Liver (tissue), 9 donors: ENCODE data around the gene SH2D2A. TPM values are rescaled to one million over a fixed set of nuclear protein-coding genes. Genes with fewer than 3 reads are reported as not detected.

Experiments
- DNase-seq: peaks from one replicate; pipeline ENCODE4 v3.0.0-alpha.2; 2017; ENCODE audit warnings: low spot score
- H3K27ac ChIP-seq, 2 donors: one replicate each; pipeline ENCODE4 v1.7.0; 2013; ENCODE audit warnings: inconsistent platforms in 2 of 2, low read length in 2 of 2, control low read depth in 1 of 2, low read depth in 1 of 2, mild to moderate bottlenecking in 1 of 2
- H3K27me3 ChIP-seq, 4 donors: one replicate each; pipeline versions ENCODE4 v1.6.1 to v1.7.0; 2013; ENCODE audit warnings: low read length in 3 of 4, inconsistent platforms in 1 of 4, mild to moderate bottlenecking in 1 of 4, moderate library complexity in 1 of 4; ENCODE audit not compliant: control insufficient read depth in 4 of 4, insufficient read depth in 4 of 4
- H3K36me3 ChIP-seq, 4 donors: one replicate each; pipeline versions ENCODE4 v1.6.1 to v1.7.0; 2013; ENCODE audit warnings: low read length in 3 of 4, mild to moderate bottlenecking in 3 of 4, low read depth in 1 of 4, moderate library complexity in 1 of 4; ENCODE audit not compliant: control insufficient read depth in 4 of 4, insufficient read depth in 3 of 4
- H3K4me1 ChIP-seq, 4 donors: one replicate each; pipeline versions ENCODE4 v1.6.1 to v1.7.0; 2013; ENCODE audit warnings: low read length in 3 of 4, mild to moderate bottlenecking in 3 of 4, moderate library complexity in 1 of 4; ENCODE audit not compliant: control insufficient read depth in 4 of 4, insufficient read depth in 4 of 4
- H3K4me3 ChIP-seq, 3 donors: one replicate each; pipeline versions ENCODE4 v1.6.1 to v1.7.0; 2013; ENCODE audit warnings: low read length in 3 of 3, control low read depth in 1 of 3, low read depth in 1 of 3, mild to moderate bottlenecking in 1 of 3
- H3K9ac ChIP-seq, 2 donors: one replicate each; pipeline ENCODE4 v1.7.0; 2013; ENCODE audit warnings: low read length in 2 of 2, mild to moderate bottlenecking in 2 of 2, moderate library complexity in 2 of 2, control low read depth in 1 of 2, low read depth in 1 of 2
- H3K9me3 ChIP-seq, 4 donors: one replicate each; pipeline versions ENCODE4 v1.6.1 to v1.7.0; 2013; ENCODE audit warnings: low read length in 3 of 4; ENCODE audit not compliant: control insufficient read depth in 4 of 4
- ATF3 ChIP-seq: IDR thresholded peaks from 2 replicates; pipeline ENCODE4 v1.6.1; 2016; ENCODE audit warnings: antibody characterized with exemption
- CTCF ChIP-seq: fragments of 150-350 bp; IDR thresholded peaks from 2 replicates; pipeline ENCODE4 v1.5.1; 2017; ENCODE audit warnings: improper control_type of control experiment, low read depth, low read length; ENCODE audit not compliant: missing input control
- EGR1 ChIP-seq, 2 donors: IDR thresholded peaks; 2 replicates each; pipeline ENCODE4 v1.6.1; 2016 to 2018; ENCODE audit warnings: antibody characterized with exemption in 2 of 2, low read depth in 2 of 2
- FOXA1 ChIP-seq: IDR thresholded peaks from 2 replicates; pipeline ENCODE4 v1.6.1; 2016; ENCODE audit warnings: antibody characterized with exemption
- FOXA2 ChIP-seq: IDR thresholded peaks from 2 replicates; pipeline ENCODE4 v1.6.1; 2016; ENCODE audit warnings: antibody characterized with exemption
- GABPA ChIP-seq, 2 donors: IDR thresholded peaks in 1 of 2; conservative IDR thresholded peaks in 1 of 2; 2 replicates each; pipeline ENCODE4 v1.6.1; 2016; ENCODE audit warnings: antibody characterized with exemption in 2 of 2, mild to moderate bottlenecking in 1 of 2, moderate library complexity in 1 of 2
- HNF4A ChIP-seq, 2 donors: conservative IDR thresholded peaks; 2 replicates each; pipeline ENCODE4 v1.6.1; 2016; ENCODE audit warnings: antibody characterized with exemption in 2 of 2, mild to moderate bottlenecking in 2 of 2
- HNF4G ChIP-seq: IDR thresholded peaks from 2 replicates; pipeline ENCODE4 v1.6.1; 2016; ENCODE audit warnings: antibody characterized with exemption
- JUND ChIP-seq, 2 donors: IDR thresholded peaks; 2 replicates each; pipeline ENCODE4 v1.6.1; 2016; ENCODE audit warnings: antibody characterized with exemption in 2 of 2
- NR2F2 ChIP-seq: IDR thresholded peaks from 2 replicates; pipeline ENCODE4 v1.6.1; 2016; ENCODE audit warnings: antibody characterized with exemption
- RAD21 ChIP-seq, 2 donors: IDR thresholded peaks; 2 replicates each; pipeline ENCODE4 v1.6.1; 2016; ENCODE audit warnings: antibody characterized with exemption in 2 of 2, mild to moderate bottlenecking in 2 of 2
- REST ChIP-seq: IDR thresholded peaks from 2 replicates; pipeline ENCODE4 v1.6.1; 2016; ENCODE audit warnings: antibody characterized with exemption, mild to moderate bottlenecking
- RXRA ChIP-seq, 2 donors: IDR thresholded peaks; 2 replicates each; pipeline ENCODE4 v1.6.1; 2017 to 2018; ENCODE audit warnings: antibody characterized with exemption in 2 of 2, mild to moderate bottlenecking in 1 of 2
- SP1 ChIP-seq: IDR thresholded peaks from 2 replicates; pipeline ENCODE4 v1.6.1; 2018; ENCODE audit warnings: antibody characterized with exemption, mild to moderate bottlenecking
- TAF1 ChIP-seq: conservative IDR thresholded peaks from 2 replicates; pipeline ENCODE4 v1.6.1; 2016; ENCODE audit warnings: antibody characterized with exemption, mild to moderate bottlenecking
- YY1 ChIP-seq: IDR thresholded peaks from 2 replicates; pipeline ENCODE4 v1.6.1; 2016; ENCODE audit warnings: antibody characterized with exemption, mild to moderate bottlenecking
- WGBS: extraction: QIAGEN DNeasy Blood & Tissue Kit; methylation state at CpG from one replicate; pipeline ENCODE4 v1.1.7; 2013; 5-methylcytosine and 5-hydroxymethylcytosine counted together
- polyA plus RNA-seq, 2 donors: library from polyadenylated mRNA; stranded (reverse) in 1 of 2; unstranded in 1 of 2; fragments of 200-250 nt in 1 of 2; fragments of >200 nt in 1 of 2; fragmentation: Nextera tagmentation in 1 of 2; extraction: Ambion mirVana in 1 of 2; gene quantifications; one replicate each; pipeline versions ENCODE4 v1.2.1 to v1.2.3, GENCODE V29; 2013 to 2015
- total RNA-seq, 2 donors: library from RNA; depleted of rRNA; stranded (reverse); fragments of >200 nt; gene quantifications; one replicate each; pipeline ENCODE4 v1.2.3, GENCODE V29; 2014
- donor health status: healthy.
- donor health status: healthy.
- donor health status: healthy.
- donor health status: healthy.
- donor health status: healthy.

SH2D2A gene
- total and polyA plus RNA-seq, 4 donors = 0.14 to 0.38 (median 0.24) TPM

GRCh38 chr1:156828400-156829124 is 11.9 kb upstream of the SH2D2A start:
- DNase-seq = no peak
- Histone ChIP-seq H3K4me1 (no peaks in the 10 kb centered on the region), H3K9ac (no peak overlapping the region), H3K27ac (no peak overlapping the region), H3K27me3 (no peaks in the 10 kb centered on the region), H3K4me3 (no peak overlapping the region), H3K9me3 (no peaks in the 10 kb centered on the region), H3K36me3 (no peaks in the 10 kb centered on the region)
- no peak for TF ChIP-seq GABPA (IDR thresholded peaks at IDR 0.05 in 1 of 2, conservative IDR thresholded peaks at IDR 0.05 in 1 of 2)
- 81% methylated on average over 18 of the region's 18 CpGs for WGBS

GRCh38 chr1:156826630-156827029 is 10.0 kb upstream of the SH2D2A start:
- H3K27me3 ChIP-seq = peaks cover 0 to 2% (median 0%) of the 10 kb centered on the region in 4 donors
- H3K4me1 ChIP-seq = no peaks in the 10 kb centered on the region
- DNase-seq = no peak
- H3K9ac ChIP-seq = no peak overlapping the region
- H3K36me3 ChIP-seq = no peaks in the 10 kb centered on the region
- H3K27ac ChIP-seq = no peak overlapping the region
- TF ChIP-seq CTCF (no peak), YY1 (no peak), RAD21 (IDR thresholded peaks at IDR 0.05) (no peak), EGR1 (IDR thresholded peaks at IDR 0.05; ENCODE audit: low read depth in 2 of 2) (no peak), ATF3 (no peak), GABPA (IDR thresholded peaks at IDR 0.05 in 1 of 2, conservative IDR thresholded peaks at IDR 0.05 in 1 of 2) (no peak), HNF4A (conservative IDR thresholded peaks at IDR 0.05) (no peak), TAF1 (no peak), FOXA2 (no peak)
- no peaks in the 10 kb centered on the region for H3K9me3 ChIP-seq
- WGBS = 72% methylated on average over 1 of the region's 1 CpG
- no peak overlapping the region for H3K4me3 ChIP-seq

GRCh38 chr1:156823210-156823790 is 6.7 kb upstream of the SH2D2A start:
- DNase-seq = no peak

More at GRCh38 chr1:156823210-156823790, 6.7 kb upstream of the SH2D2A start:
- TF ChIP-seq REST (no peak), SP1 (no peak), YY1 (no peak), RXRA (IDR thresholded peaks at IDR 0.05) (no peak), JUND (IDR thresholded peaks at IDR 0.05) (no peak), NR2F2 (no peak), CTCF (no peak), EGR1 (IDR thresholded peaks at IDR 0.05; ENCODE audit: low read depth in 2 of 2) (no peak), HNF4G (no peak), GABPA (IDR thresholded peaks at IDR 0.05 in 1 of 2, conservative IDR thresholded peaks at IDR 0.05 in 1 of 2) (no peak), FOXA2 (no peak), FOXA1 (no peak), HNF4A (conservative IDR thresholded peaks at IDR 0.05) (no peak), RAD21 (IDR thresholded peaks at IDR 0.05) (no peak)
- H3K27me3 ChIP-seq = peaks cover 0 to 4% (median 0%) of the 10 kb centered on the region in 4 donors
- H3K36me3 ChIP-seq = no peaks in the 10 kb centered on the region
- WGBS = 85% methylated on average over 5 of the region's 5 CpGs
- H3K9ac ChIP-seq = no peak overlapping the region
- H3K4me3 ChIP-seq = no peak overlapping the region
- H3K9me3 ChIP-seq = no peaks in the 10 kb centered on the region
- no peaks in the 10 kb centered on the region for H3K4me1 ChIP-seq
- H3K27ac ChIP-seq = no peak overlapping the region
